GM21367 (cell line): ENCODE data around the gene ZNF497.
A peak's percentile ranks its signal among the peaks of the same experiment; 100 is the strongest.
"Not testable (repeated sequence)": the region's sequence is repeated elsewhere in the genome, so short reads cannot be mapped to it uniquely, and the experiment has no call there.

ENCODE experiments used
- ATAC-seq: cut with Tn5 transposase; IDR thresholded peaks from one replicate; pipeline ENCODE4 v1.9.1; 2021; ENCODE audit not compliant: unreplicated experiment

The ZNF497 gene

GRCh38 chr19:58362272-58362994, at the start of gene ZNF497:
TSS of gene ZNF497 (minus strand) at chr19:58362751. CDS start at chr19:58357635, 5,116 bp downstream.
- peak; percentile 79 for ATAC-seq

- ATAC-seq, result no peak
Observed at GRCh38 chr19:58409010-58409790, 46.6 kb upstream of the ZNF497 start.

- ATAC-seq, result peak; percentile 88
Observed at GRCh38 chr19:58408152-58409009, 45.8 kb upstream of the ZNF497 start, which contains the start of gene ZNF584. TSS of gene ZNF584 (plus strand) at chr19:58408649. CDS start at chr19:58409148, 499 bp downstream.

- no peak for ATAC-seq
Observed at GRCh38 chr19:58407658-58408151, 45.2 kb upstream of the ZNF497 start.

GRCh38 chr19:58406818-58407657, 44.5 kb upstream of the ZNF497 start:
- ATAC-seq, result no peak

- not testable (repeated sequence) for ATAC-seq
Observed at GRCh38 chr19:58403920-58404478, 41.4 kb upstream of the ZNF497 start.

GRCh38 chr19:58401840-58402421, 39.4 kb upstream of the ZNF497 start:
- ATAC-seq, result no peak

- ATAC-seq, result peak; percentile 91
Observed at GRCh38 chr19:58400916-58401839, 38.6 kb upstream of the ZNF497 start.

- ATAC-seq, result no peak
Observed at GRCh38 chr19:58400316-58400915, 37.9 kb upstream of the ZNF497 start.

- ATAC-seq, result no peak
Observed at GRCh38 chr19:58399903-58400302, 37.4 kb upstream of the ZNF497 start.

- ATAC-seq, result no peak
Observed at GRCh38 chr19:58398545-58398944, 36.0 kb upstream of the ZNF497 start.

GRCh38 chr19:58398087-58398486, 35.5 kb upstream of the ZNF497 start:
- no peak for ATAC-seq

GRCh38 chr19:58397533-58398037, 35.0 kb upstream of the ZNF497 start:
- no peak for ATAC-seq

GRCh38 chr19:58396691-58397532, 34.4 kb upstream of the ZNF497 start:
- no peak for ATAC-seq

- no peak for ATAC-seq
Observed at GRCh38 chr19:58395979-58396627, 33.6 kb upstream of the ZNF497 start.

GRCh38 chr19:58395220-58395978, 32.8 kb upstream of the ZNF497 start, which contains the start of gene RNF225:
TSS of gene RNF225 (plus strand) at chr19:58395656. CDS start at chr19:58396090, 434 bp downstream.
- ATAC-seq, result no peak
